Astrocyte of the cerebellum (primary cell): ENCODE data around the gene FILIP1L.

ENCODE experiments used
- DNase-seq: peaks from one replicate; pipeline ENCODE4 v3.0.0-alpha.2; 2011; ENCODE audit warnings: low read depth
- H3K4me3 ChIP-seq: 2 replicates; pipeline ENCODE4 v1.5.1; 2011; ENCODE audit warnings: mild to moderate bottlenecking, low read depth, low read length, moderate library complexity
- in situ Hi-C: cut with HindIII; loops from 2 replicates; pipeline ENCODE4 v1.10.0; 2017; ENCODE audit warnings: low sequenced_read_pairs
- TF ChIP-seq, protein P1 (sequence below): IDR thresholded peaks from 2 replicates; pipeline ENCODE4 v1.5.1; 2012; ENCODE audit warnings: low read length, low read depth, moderate library complexity, mild to moderate bottlenecking; ENCODE audit errors: missing control alignments

The FILIP1L gene

GRCh38 chr3:99970198-99970597 lies 144.1 kb downstream of the FILIP1L start:
- H3K4me3 ChIP-seq, result no peak overlapping the region
- DNase-seq, result no peak
- in situ Hi-C loops, result no loop called here
- TF ChIP-seq, protein P1, sequence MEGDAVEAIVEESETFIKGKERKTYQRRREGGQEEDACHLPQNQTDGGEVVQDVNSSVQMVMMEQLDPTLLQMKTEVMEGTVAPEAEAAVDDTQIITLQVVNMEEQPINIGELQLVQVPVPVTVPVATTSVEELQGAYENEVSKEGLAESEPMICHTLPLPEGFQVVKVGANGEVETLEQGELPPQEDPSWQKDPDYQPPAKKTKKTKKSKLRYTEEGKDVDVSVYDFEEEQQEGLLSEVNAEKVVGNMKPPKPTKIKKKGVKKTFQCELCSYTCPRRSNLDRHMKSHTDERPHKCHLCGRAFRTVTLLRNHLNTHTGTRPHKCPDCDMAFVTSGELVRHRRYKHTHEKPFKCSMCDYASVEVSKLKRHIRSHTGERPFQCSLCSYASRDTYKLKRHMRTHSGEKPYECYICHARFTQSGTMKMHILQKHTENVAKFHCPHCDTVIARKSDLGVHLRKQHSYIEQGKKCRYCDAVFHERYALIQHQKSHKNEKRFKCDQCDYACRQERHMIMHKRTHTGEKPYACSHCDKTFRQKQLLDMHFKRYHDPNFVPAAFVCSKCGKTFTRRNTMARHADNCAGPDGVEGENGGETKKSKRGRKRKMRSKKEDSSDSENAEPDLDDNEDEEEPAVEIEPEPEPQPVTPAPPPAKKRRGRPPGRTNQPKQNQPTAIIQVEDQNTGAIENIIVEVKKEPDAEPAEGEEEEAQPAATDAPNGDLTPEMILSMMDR, result no peak

DNA sequence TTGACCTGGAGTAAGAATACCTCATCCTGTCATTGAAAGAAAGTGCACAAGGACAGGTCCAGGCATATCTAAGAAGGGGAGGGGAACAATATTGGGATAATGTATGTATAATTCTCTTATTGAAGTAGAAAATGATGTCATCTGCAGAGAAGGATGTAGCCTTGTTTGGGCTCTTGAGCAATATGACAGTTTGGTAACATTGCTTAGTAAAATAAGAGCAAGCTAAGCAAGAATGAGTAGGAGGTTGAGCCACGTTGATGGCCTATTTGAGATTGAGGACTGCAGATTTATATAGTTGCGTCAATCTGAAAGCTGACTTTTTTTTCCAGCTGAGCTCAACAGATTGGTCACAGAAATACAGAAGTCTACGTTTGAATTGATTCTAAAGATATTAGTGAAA lies 145.2 kb downstream of the FILIP1L start:
- in situ Hi-C loops, result no loop called here
- H3K4me3 ChIP-seq, result no peak overlapping the region
- TF ChIP-seq, protein P1, result no peak
- no peak for DNase-seq

GRCh38 chr3:99967796-99968195 lies 146.5 kb downstream of the FILIP1L start:
- TF ChIP-seq, protein P1, result no peak
- no peak overlapping the region for H3K4me3 ChIP-seq
- in situ Hi-C loops, result no loop called here
- no peak for DNase-seq

- in situ Hi-C loops, result no loop called here
- DNase-seq, result peak; percentile 70
- no peak overlapping the region for H3K4me3 ChIP-seq
- TF ChIP-seq, protein P1, result no peak
Observed at GRCh38 chr3:99966662-99967416, 147.5 kb downstream of the FILIP1L start.

DNA sequence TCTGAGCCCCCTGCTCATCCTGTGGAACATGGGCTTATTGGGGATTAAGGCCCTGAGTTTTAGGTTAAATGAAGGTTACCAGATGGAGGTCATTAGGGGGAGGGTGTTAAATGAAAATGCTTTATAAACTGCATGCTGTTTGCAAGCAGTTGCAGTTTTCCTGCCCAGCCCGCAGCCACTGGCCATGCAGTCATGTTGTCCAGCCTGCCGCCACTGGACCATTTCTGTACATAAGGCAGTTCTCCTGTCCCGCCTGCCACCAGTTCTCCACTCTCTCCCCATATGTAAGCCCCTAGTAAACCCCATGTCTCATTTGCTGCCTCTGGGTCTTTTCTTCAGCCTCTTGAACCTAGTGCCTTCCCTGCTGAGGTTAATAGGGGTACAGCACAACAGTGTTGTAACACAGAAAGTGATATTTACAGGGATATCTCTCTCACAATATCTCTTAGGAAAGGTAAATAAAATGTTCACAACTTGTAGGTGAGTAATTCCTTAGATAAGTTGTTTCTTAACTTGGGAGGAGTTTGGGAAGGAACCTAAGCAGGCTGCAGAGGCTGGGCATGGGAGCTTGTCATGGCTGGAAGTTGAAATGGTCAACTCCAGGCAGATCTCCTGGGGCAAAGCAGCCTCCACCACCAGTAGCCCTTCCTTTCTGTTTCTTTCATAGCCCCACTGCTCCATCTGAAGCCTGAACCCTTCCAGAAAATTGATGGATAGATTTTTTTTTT lies 148.5 kb downstream of the FILIP1L start:
- DNase-seq, result no peak
- TF ChIP-seq, protein P1, result no peak
- in situ Hi-C loops, result no loop called here
- H3K4me3 ChIP-seq, result no peak overlapping the region

GRCh38 chr3:99965077-99965476 lies 149.2 kb downstream of the FILIP1L start:
- no peak overlapping the region for H3K4me3 ChIP-seq
- in situ Hi-C loops, result no loop called here
- TF ChIP-seq, protein P1, result no peak
- no peak for DNase-seq
